Fibroblast of pulmonary artery (primary cell): ENCODE data around the gene ELK4.

ENCODE experiments used
- DNase-seq: peaks from one replicate; pipeline ENCODE4 v3.0.0-alpha.2; 2010; ENCODE audit warnings: low read depth
- H3K4me3 ChIP-seq: replicated peaks from 2 replicates; pipeline ENCODE4 v1.5.1; 2011; ENCODE audit warnings: low read depth, mild to moderate bottlenecking, control low read depth, low read length, moderate library complexity
- TF ChIP-seq, protein P1 (sequence below): IDR thresholded peaks from 2 replicates; pipeline ENCODE4 v1.5.1; 2011; ENCODE audit warnings: mild to moderate bottlenecking, control low read depth, low read length, inconsistent platforms; ENCODE audit errors: missing control alignments

ELK4 gene

DNA sequence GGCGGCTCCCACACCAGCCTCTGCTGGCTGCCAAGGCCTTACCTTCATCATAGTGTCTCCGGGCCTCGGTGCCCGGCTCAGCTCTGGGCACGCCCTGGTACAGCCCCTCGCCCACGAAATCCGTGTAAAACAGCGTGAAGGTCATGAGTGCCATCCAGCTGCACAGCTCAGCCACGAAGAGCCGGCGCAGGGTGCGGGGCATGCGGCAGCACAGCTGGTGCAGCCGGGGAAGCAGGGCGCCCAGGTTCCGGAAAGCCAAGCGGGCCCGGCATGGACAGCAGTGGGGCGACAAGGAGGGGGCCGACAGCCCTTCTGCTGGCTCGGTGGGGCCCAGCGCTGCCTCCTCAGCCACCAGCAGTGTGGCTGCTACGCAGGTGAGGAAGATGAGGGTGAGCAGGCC is 31.0 kb upstream of the ELK4 start:
- TF ChIP-seq, protein P1, sequence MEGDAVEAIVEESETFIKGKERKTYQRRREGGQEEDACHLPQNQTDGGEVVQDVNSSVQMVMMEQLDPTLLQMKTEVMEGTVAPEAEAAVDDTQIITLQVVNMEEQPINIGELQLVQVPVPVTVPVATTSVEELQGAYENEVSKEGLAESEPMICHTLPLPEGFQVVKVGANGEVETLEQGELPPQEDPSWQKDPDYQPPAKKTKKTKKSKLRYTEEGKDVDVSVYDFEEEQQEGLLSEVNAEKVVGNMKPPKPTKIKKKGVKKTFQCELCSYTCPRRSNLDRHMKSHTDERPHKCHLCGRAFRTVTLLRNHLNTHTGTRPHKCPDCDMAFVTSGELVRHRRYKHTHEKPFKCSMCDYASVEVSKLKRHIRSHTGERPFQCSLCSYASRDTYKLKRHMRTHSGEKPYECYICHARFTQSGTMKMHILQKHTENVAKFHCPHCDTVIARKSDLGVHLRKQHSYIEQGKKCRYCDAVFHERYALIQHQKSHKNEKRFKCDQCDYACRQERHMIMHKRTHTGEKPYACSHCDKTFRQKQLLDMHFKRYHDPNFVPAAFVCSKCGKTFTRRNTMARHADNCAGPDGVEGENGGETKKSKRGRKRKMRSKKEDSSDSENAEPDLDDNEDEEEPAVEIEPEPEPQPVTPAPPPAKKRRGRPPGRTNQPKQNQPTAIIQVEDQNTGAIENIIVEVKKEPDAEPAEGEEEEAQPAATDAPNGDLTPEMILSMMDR: no peak
- H3K4me3 ChIP-seq: no peak overlapping the region
- DNase-seq: no peak

DNA sequence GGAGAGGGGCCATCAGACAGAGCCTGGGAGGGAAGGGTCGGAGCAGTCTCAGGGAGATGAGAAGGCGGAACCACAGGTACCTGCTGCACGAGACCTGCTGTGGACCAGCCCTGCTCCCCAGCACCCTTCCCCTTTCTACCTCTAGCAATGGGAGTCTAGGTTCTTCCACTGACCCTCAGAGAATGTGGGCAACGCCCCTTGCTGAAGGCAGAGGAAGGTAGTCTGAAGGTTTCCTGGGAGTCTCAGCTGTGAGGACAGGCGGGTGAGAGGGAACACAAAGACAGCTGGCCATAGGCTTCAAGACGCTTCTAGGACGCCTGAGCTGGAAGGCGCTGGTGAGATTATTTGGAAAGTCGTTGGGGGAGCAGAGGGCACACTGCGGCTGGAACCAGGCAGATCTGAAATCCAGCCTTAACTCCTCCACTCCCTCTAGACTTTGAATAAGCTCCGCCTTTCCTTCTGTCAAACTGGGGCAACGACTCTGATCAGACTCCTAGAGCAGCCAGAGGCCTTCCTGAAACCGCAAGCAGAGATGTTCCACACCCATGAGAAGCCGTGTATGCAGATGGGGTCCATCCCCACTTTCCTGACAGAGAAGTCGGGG is 30.4 kb upstream of the ELK4 start:
- TF ChIP-seq, protein P1: no peak
- no peak for DNase-seq
- H3K4me3 ChIP-seq: no peak overlapping the region

DNA sequence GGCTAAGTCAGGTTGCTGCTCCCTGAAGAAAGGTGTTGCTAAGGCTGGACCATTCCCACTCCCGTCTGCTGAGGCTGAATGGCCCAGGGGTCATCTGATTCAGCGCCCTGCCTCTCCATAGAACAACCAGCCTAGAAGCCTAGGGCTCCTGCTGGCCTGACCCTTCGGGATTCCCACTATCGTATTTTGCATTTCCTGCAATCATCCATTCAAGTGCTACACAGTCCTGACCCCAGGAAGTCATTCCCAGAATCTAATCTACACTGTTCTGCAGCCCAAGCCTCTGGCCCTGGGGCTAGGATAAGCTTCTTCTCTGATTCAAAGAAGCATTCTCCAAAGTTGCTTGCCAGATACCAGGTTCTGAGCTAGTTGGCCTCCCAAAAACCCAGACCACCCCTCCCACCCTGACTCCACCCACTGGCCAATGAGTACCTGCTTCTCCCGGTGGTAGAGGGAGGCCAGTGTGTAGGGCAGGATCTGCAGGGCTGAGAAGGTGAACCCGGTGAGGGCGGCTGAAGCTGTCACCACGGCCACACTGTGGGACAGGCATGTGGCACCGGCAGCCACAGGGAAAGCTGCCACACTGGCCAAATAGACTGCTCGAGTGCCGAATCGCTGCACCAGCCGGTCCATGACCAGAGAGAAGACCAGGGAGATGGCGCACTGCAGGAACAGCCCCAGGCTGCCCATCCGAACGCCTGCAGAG is 29.8 kb upstream of the ELK4 start:
- H3K4me3 ChIP-seq: no peak overlapping the region
- no peak for DNase-seq
- TF ChIP-seq, protein P1: no peak

DNA sequence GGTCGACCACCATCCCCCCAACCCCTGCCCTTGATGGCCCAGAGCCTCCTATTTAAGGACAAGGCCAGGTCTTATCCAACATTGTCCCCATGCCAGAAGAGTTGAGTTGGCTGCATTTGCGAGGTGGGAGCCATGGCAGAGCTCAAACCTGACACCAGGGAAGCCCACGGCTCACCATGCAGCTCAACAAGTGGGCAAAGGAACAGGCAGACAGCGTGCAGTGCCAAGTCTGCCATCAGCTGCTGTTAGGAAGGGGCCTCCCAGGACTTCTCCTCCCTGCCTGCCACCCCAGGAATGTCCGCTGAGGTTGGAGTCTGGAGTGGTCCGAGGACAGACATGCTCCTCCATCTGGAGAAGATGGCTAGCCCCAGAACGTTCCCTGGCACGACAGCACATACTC is 28.6 kb upstream of the ELK4 start:
- DNase-seq: no peak
- TF ChIP-seq, protein P1: no peak
- H3K4me3 ChIP-seq: no peak overlapping the region

DNA sequence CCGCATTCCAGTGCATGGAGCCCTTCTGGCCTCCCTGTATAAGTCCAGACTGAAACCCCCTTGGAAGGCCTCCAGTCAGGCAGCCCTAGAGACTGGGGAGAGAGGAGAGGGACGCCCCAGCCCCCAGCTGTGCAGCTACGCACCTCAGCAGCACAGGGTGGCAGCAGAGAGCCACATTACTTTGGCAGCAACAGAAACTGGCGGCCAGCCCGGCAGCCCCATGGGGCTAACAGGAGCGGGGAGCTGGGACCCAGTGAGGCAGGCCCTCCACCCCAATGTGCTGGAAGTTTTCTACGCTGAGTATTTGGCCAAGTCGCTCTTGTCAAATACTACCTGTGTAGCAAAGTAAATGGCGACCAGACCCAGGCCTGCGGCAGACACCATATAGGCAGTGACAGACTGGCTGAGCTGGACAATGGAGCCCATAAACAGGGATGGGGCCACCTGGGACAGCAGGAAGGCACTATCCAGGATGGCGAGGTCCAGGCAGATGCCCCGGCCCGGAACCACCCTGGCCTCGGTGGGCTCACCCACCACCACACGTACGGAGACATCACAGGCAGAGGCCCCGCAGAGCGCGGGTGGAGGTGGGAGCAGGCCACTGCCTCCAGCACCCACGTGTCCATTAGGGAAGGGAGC is 27.3 kb upstream of the ELK4 start:
- DNase-seq: peak; percentile 67
- H3K4me3 ChIP-seq: no peak overlapping the region
- TF ChIP-seq, protein P1: peak; percentile 86

DNA sequence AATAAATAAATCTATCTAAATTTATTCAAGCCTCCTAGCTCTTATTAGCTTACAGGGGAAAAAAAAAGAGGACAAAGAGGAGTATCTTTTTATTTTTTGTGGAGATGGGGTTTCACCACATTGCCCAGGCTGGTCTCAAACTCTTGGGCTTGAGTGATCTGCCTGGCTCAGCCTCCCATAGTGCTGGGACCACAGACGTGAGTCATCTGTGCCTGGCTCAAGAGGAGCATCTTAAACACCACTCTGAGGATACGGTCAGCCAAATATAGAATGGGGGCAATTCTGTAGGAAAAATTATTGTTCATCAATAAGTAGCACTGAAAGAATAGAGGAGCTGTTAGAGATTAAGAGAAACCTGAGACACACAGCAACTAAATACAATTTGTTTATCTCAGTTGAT is 24.4 kb upstream of the ELK4 start:
- DNase-seq: no peak
- H3K4me3 ChIP-seq: no peak overlapping the region
- TF ChIP-seq, protein P1: no peak
